K562 (cell line): ENCODE data around the gene PHETA1. TPM values are rescaled to one million over a fixed set of nuclear protein-coding genes. Genes with fewer than 3 reads are reported as not detected.

Experiments
- ARID3A ChIP-seq: IDR thresholded peaks from 2 replicates; pipeline ENCODE4 v1.6.1; 2012; ENCODE audit warnings: low read depth, low read length, improper control_type of control experiment, borderline replicate concordance
- ARNT ChIP-seq, 2 experiments: fragments of 450-650 bp; IDR thresholded peaks; 2 replicates each; pipeline ENCODE4 v1.6.1; 2016; ENCODE audit warnings: mild to moderate bottlenecking in 1 of 2
- BRCA1 ChIP-seq, 2 experiments: fragments of 450-650 bp in 1 of 2; sonication (generic) in 1 of 2; formaldehyde crosslinking in 1 of 2; IDR thresholded peaks; 2 replicates each; pipeline versions ENCODE4 v1.5.0 to v1.6.1; 2017 to 2020; ENCODE audit warnings: mild to moderate bottlenecking in 1 of 2, missing genetic modification reagents in 1 of 2
- CBX3 ChIP-seq, 2 experiments: IDR thresholded peaks; 1 replicate in 1 of 2; 2 replicates in 1 of 2; pipeline ENCODE4 v1.6.1; 2012; ENCODE audit warnings: inconsistent platforms in 2 of 2, low read length in 2 of 2, borderline replicate concordance in 1 of 2, control low read depth in 1 of 2
- E2F4 ChIP-seq: sonication (generic); formaldehyde crosslinking; IDR thresholded peaks from 2 replicates; pipeline ENCODE4 v1.8.0; 2022; ENCODE audit warnings: mild to moderate bottlenecking, low read depth, missing genetic modification reagents
- HLTF ChIP-seq: fragments of 450-650 bp; IDR thresholded peaks from 2 replicates; pipeline ENCODE4 v1.6.1; 2016
- HMGN3 ChIP-seq: IDR thresholded peaks from 2 replicates; pipeline ENCODE4 v1.6.1; 2011; ENCODE audit warnings: borderline replicate concordance, low read depth, mild to moderate bottlenecking, mixed read lengths, low read length; ENCODE audit not compliant: insufficient read length; ENCODE audit errors: extremely low read depth
- HNRNPLL ChIP-seq: fragments of 200-400 bp; formaldehyde crosslinking; IDR thresholded peaks from 2 replicates; pipeline ENCODE4 v1.6.1; 2017; ENCODE audit warnings: low read length, low read depth, mild to moderate bottlenecking; ENCODE audit not compliant: poor library complexity, severe bottlenecking
- ILF3 ChIP-seq: fragments of 450-650 bp; IDR thresholded peaks from 2 replicates; pipeline ENCODE4 v1.6.1; 2018; ENCODE audit warnings: antibody characterized with exemption, mild to moderate bottlenecking, moderate library complexity, borderline replicate concordance
- RBM34 ChIP-seq: fragments of 200-400 bp; formaldehyde crosslinking; IDR thresholded peaks from 2 replicates; pipeline ENCODE4 v1.6.1; 2018; ENCODE audit warnings: low read length, borderline replicate concordance; ENCODE audit not compliant: insufficient read depth
- RNF2 ChIP-seq: sonication (generic); IDR thresholded peaks from 2 replicates; pipeline ENCODE4 v1.6.1; 2016
- SMAD1 ChIP-seq: fragments of 150-350 bp; IDR thresholded peaks from 2 replicates; pipeline ENCODE4 v1.6.1; 2014; ENCODE audit warnings: low read length, low read depth; ENCODE audit not compliant: partially characterized antibody
- STAT5A ChIP-seq: IDR thresholded peaks from 2 replicates; pipeline ENCODE4 v1.6.1; 2012; ENCODE audit warnings: low read length, inconsistent platforms, borderline replicate concordance
- TEAD1 ChIP-seq, 2 experiments: fragments of 450-650 bp in 1 of 2; sonication (generic) in 1 of 2; formaldehyde crosslinking; IDR thresholded peaks; 2 replicates each; pipeline versions ENCODE4 v1.4.0 to v1.8.0; 2020 to 2022; ENCODE audit warnings: mild to moderate bottlenecking in 2 of 2, missing genetic modification reagents in 1 of 2
- ZFP1 ChIP-seq: fragments of 450-650 bp; formaldehyde crosslinking; IDR thresholded peaks from 2 replicates; pipeline ENCODE4 v1.4.0; 2020; ENCODE audit warnings: mild to moderate bottlenecking, mixed read lengths
- ZNF174 ChIP-seq: fragments of 250-450 bp; sonication (Bioruptor Pico); IDR thresholded peaks from 2 replicates; pipeline ENCODE4 v1.4.0; 2020; ENCODE audit warnings: mild to moderate bottlenecking
- ZNF609 ChIP-seq: sonication (generic); formaldehyde crosslinking; IDR thresholded peaks from 2 replicates; pipeline ENCODE4 v1.8.1; 2023; ENCODE audit warnings: missing genetic modification reagents, mild to moderate bottlenecking, borderline replicate concordance
- ZNF740 ChIP-seq, 3 experiments: fragments of 200-800 bp in 1 of 3; sonication (Bioruptor generic) in 1 of 3; sonication (generic) in 1 of 3; formaldehyde crosslinking in 1 of 3; IDR thresholded peaks; 2 replicates each; pipeline versions ENCODE4 v1.6.1 to v1.8.0; 2016 to 2022; ENCODE audit warnings: mild to moderate bottlenecking in 2 of 3, missing compliant biosample characterization in 2 of 3, missing genetic modification characterization in 2 of 3, missing genetic modification reagents in 1 of 3
- polyA plus RNA-seq, 8 experiments: library from polyadenylated mRNA; depleted of rRNA in 4 of 8; stranded (reverse) in 5 of 8; unstranded in 3 of 8; fragments of >200 nt; fragmentation: Nextera tagmentation in 2 of 8; fragmentation: Illumina TruSeq in 1 of 8; extraction: Ambion mirVana in 2 of 8; extraction: Trizol in 1 of 8; gene quantifications; 2 replicates each; pipeline versions ENCODE4 v1.2.1 to v1.2.3, GENCODE V29; 2011 to 2014; ENCODE audit warnings: inconsistent platforms in 1 of 8, missing spikeins in 1 of 8
- total RNA-seq, 7 experiments: library from RNA; depleted of rRNA in 6 of 7; stranded (reverse); fragments of >200 nt in 6 of 7; fragmentation: Illumina TruSeq in 2 of 7; extraction: Trizol in 2 of 7; gene quantifications; 2 replicates each; pipeline versions ENCODE4 v1.2.1 to v1.2.3, GENCODE V29; 2011 to 2021; ENCODE audit warnings: low replicate concordance in 1 of 7

PHETA1 gene
- total and polyA plus RNA-seq, 9 of the 15 experiments (the other 6 are each of a cell fraction or from before 2014, with no cell fraction given), result 0.03 to 12.4 (median 3.0) TPM

- TF ChIP-seq CBX3 (IDR thresholded peaks at IDR 0.05; ENCODE audit: borderline replicate concordance in 1 of 2, low read length in 2 of 2) (peak in 1 of 2 experiments; percentile 39; a peak in 1 of 3 replicates), RNF2 (no peak), SMAD1 (no peak), ILF3 (no peak), ZFP1 (CRISPR knock-in tag) (no peak), ZNF174 (CRISPR knock-in tag) (no peak), E2F4 (CRISPR knock-in tag) (no peak), ZNF609 (CRISPR knock-in tag) (no peak), STAT5A (no peak), BRCA1 (IDR thresholded peaks at IDR 0.05) (no peak), BRCA1 (CRISPR knock-in tag; IDR thresholded peaks at IDR 0.05) (no peak), ZNF740 (CRISPR knock-in tag; IDR thresholded peaks at IDR 0.05) (0 out of 2 replicates have a peak, but pooled peaks have one; percentile 39), ZNF740 (tag; IDR thresholded peaks at IDR 0.05) (no peak), HNRNPLL (peak; percentile 43), TEAD1 (CRISPR knock-in tag; IDR thresholded peaks at IDR 0.05) (no peak; a peak in 1 of 4 replicates), HLTF (no peak), RBM34 (no peak), ARNT (IDR thresholded peaks at IDR 0.05) (peak in 1 of 2 experiments; percentile 66; a peak in 2 of 4 replicates), HMGN3 (peak; percentile 84), ARID3A (no peak)
These were observed 28.0 kb upstream of the PHETA1 start (continued) for GRCh38 chr12:111396726-111397445.
